Measurements from ENCODE around the gene TMEM54.
A peak's percentile ranks its signal among the peaks of the same experiment; 100 is the strongest.

TMEM54 gene

DNA sequence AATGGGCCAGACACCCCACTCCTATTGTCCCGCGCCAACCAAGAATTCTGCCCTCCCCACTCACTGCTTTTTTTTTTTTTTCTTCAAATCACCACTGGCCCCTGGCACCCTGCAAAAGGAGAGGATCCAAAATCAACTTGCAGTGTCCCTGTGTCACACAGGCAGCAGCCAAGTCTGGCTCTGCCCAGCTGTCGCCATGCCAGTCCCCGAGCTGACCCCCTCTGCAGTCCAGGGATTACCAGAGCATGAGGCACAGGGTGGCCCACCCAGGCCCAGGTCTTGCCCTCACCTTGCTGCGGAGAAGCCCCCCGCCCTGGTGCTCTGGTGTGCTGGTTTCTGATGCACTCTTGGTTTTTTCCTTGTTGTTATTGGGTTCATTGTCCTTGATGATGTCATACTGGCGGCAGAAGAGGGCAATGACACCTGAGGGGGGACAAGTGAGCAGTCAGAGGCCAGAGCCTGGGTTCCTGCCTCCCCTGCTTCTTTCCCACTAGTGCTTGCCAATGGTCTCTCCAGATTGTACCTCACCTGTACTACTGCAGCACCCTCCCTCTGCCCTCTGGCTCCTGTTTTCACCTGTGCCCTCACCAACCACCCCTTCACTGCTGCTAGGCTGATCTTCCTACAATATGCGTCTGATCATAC is 36.7 kb downstream of the TMEM54 start:
- DNase-seq (ENCODE audit: low spot score), result no peak

DNA sequence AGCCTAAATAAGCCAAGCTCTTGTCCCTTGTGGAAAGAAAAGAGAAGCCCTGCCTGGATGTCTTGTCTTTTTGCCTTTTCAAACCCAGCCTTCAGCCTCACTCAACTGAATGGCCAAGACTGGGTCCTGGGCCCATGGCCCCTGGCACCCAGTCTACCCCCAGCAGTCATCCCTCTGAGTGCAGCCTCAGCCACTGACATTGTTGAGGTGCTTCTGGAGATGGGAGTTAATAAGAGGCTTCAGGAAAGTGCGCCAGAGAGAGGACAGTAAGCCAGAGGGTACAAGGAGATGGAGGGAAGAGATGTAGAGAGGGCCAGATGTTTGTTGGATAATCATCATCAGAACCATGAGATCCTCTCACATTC is 37.3 kb downstream of the TMEM54 start:
- DNase-seq (ENCODE audit: low spot score), result no peak

DNA sequence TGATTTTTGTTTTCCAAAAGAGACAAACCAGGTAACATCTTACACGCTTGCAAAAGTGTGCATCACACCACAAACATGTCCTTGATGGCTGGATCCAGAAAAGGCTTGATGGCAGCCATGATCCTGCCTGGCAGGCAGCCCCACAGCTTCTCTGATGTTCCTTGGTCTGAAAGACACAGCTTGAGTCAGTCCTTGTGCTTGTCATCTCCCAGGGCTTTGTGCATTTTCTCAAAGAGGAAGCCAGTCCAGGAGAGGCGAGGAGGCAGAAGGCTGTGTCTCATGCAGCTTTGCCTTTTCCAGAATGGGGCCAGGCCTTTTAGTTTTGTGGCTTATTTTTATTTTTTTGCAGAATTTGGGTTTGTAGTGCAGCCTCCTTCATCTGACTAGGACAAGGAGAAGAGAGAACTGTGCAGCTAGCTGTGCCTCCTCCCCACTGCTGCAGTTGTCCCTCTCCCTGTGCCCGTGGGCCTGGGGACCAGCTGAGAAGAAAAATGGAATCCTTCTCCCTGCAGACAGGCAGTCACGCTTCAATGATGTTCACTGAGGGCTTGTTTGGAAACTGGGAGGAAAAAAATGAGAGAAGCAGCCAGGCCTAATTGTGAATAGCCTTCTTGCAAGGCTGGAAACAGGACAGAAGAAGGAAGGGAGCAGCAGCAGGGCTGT is 37.8 kb downstream of the TMEM54 start:
- DNase-seq (ENCODE audit: low spot score), result no peak

DNA sequence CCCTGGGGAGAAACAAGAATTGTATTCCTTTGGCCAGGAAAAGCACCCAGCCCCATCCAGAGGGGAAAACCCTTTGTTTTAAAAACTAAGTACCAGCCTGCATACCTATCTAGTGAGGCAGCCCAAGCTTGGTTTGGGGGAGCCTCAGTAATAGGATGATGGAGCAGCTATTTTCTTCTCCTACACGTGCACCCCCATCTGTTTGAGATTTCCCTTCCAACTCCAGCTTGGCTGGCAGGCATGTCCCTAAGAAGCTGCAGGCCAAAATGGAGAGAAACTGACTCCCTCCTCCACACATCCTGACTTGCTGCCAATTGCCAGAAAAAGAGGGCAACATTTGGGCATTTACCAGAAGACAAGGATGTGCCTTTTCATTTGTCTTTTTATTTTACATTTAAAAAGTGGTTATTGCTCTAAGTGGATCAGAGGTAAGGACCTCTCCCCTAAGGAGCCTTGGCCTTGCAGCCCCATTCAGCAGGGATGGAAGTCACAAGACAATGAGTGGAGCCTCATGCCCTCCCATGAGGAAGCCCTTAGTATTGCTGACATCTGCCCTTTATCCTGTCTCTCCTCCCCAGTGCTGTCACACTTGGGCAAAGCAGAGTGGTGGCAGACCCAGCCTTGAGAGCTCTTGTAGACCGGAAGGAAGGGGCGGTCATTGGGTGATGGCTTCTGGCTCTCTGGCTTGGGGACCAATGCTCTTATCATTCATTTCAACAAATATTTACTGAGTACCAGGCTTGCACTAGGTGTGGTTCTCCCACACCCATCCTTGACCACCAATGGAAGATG is 39.1 kb downstream of the TMEM54 start:
- DNase-seq (ENCODE audit: low spot score), result no peak

DNA sequence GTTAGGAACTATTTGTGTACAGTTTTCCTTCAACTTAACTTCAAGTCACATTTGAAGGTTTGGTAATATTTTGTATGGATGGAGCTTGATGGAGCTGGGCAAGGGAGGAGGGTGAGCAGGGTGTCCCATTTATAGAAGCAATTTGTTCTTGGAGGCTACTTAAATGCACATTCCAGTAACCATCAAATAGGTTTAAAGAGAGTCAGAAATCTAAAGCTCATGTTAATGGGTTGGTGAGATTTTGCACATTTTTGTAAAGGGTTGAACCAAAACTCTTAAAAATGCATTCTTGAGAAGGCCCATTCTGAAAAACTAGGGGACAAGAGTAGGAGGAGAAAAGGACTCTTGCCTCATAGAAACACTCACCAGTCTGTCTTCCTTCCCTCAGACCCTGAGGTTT is 40.6 kb downstream of the TMEM54 start:
- no peak for DNase-seq (ENCODE audit: low spot score)

DNA sequence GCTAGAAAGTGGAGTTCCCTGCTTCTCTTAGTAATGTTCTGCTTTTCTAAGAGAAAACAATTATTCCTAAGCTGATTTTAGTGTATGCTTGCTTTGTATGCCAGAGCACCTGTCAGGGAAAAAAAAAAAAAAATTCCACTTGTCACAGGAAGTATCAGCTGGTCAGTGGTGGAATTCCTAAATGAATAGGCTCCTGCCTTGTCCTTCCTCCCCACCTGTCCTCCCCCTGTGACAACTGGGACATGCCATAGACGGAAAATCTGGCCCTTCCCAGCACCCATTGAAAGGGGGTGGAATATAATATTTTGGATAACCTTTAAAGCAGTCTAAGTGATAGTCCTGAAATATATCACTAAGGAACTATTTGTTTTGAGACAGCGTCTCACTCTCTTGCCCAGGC is 41.3 kb downstream of the TMEM54 start:
- no peak for DNase-seq (ENCODE audit: low spot score)

DNA sequence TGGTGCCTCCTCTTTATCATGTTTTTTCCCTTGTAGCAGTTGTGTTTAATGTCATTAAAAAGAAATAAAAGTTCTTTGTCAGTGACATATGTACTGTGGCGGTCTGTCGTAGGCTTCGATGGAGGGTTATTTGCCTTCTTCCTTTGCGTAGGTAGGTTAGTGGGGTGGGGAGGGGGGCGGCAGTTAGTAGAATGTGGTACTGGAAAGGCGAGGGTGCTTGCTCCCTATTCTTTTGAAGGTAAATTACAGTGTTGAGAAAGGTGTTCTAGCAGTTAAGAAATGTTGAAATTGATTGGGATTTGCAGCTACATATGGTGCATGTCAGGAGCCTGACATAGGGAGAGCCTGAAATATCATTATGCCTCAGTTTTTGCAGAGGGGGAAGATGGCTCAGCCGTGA is 42.4 kb downstream of the TMEM54 start:
- DNase-seq (ENCODE audit: low spot score), result no peak

DNA sequence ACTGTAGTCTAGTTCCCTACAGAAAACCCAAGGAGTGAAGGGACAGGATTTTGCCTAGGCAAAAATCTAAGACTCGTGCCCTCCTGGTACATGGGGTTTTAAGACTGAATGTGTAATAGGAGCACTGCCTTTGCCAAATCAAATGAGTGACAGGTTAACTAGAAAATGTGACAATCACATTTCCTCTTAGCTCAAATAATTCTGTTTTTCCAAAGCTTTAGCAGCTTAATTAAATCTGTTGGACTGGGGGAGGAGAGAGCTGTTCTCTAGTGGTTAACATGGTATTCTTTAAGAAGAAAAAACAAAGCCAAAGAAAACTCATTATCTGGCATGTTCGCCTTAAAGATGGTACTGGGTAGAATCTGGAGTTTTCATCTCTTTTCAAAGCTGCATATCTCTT is 43.1 kb downstream of the TMEM54 start:
- DNase-seq (ENCODE audit: low spot score), result no peak

DNA sequence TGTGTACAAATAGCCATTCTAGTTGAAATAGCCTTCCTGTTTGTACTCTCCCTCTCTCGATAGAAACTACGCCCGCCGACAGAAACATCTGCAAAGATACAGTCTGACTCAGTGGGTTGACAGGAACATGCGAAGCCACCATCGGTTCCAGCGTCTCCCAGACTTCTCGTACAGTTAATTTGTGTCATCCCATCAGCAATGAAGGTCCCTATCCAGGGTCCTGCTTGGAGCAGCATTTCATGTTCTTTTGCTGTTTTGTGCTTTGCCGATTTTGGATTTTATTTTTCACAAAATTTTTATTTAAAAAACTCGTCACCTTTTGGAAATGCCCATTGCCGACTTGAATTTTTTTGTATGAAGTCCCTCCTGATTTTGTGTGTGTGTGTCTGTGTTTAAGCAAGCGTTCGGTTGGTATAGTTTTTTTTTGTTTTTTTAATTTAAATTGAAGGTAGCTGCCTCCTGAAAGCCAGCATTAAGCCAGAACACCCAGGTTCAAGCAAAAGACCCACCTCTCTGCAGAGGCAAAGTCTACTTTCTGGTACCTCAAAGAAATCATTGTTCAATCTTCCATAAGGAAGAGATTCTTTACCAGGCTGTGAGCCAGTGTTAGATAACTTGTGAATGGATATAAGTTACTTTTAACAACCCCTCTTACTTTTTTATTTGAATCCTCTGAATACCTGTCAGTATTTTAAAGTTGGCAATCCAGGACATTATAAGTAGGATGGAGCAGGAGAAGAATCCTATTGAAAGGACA is 45.1 kb downstream of the TMEM54 start:
- DNase-seq (ENCODE audit: low spot score), result no peak

DNA sequence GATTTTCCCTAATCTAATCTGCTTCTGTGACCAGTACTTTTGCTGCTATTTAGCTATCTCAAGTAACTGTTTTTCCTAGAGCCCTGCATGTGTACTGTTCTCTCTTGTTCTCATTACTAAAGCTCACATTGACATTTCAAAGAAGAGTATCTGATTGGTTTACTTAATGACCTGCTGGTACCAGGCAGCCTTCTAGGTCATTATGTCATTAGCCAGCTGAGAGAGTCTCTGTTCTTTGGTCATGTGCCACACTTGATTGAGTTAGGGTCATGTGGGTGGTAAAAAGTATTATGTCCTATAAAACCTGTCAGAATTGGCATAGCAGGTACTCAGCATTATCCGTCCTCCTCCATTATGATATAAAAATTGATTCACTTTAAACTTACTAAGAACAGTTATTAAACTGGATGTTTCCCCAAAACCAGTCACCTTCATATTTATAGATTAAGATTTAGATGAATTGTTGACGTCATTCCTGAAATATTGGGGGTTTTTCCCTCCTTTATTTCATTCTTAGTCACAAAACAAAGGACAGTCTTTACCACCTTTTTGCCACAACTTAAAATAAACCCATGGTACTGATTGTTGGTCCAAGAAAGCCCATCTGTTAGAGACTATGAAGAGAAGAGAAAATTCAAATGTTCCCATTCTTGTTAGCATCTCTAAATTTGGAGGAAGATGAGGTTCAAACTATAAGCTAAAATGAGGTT is 52.7 kb downstream of the TMEM54 start:
- DNase-seq (ENCODE audit: low spot score), result peak; percentile 80
